ENCODE data around the gene CELSR2. TPM values are rescaled to one million over a fixed set of nuclear protein-coding genes. Genes with fewer than 3 reads are reported as not detected.

The CELSR2 gene
- total and polyA plus RNA-seq, 2 of the 8 experiments (the other 6 are each of a cell fraction or from before 2014, with no cell fraction given), result 12.0 to 27.7 TPM

- Histone ChIP-seq H3K4ac (replicated peaks; ENCODE audit: insufficient read length, low read depth, low read length) (no peak overlapping the region), H2BK15ac (ENCODE audit: low read length) (no peak overlapping the region; the same call in 1 of the 2 replicates), H3K36me3 (ENCODE audit: control insufficient read depth in 2 of 4, insufficient read depth in 4 of 4, low read length in 3 of 4) (peaks cover 8 to 16% (median 11%) of the 10 kb centered on the region in 4 experiments; a peak in 6 of 8 replicates), H2BK20ac (ENCODE audit: low read length) (no peak overlapping the region), H4K5ac (ENCODE audit: insufficient read length, low read depth, low read length) (no peak overlapping the region), H3K4me2 (ENCODE audit: insufficient read depth in 1 of 2, low read depth in 2 of 2, low read length in 2 of 2) (no peak overlapping the region), H3K9ac (replicated peaks in 1 of 4; ENCODE audit: extremely low read depth in 1 of 4, low read depth in 3 of 4, low read length in 3 of 4) (no peak overlapping the region), H3K9me3 (ENCODE audit: insufficient read depth in 2 of 2, low read depth in 1 of 2, low read length in 1 of 2) (no peaks in the 10 kb centered on the region), H3K14ac (ENCODE audit: insufficient read length) (no peak overlapping the region), H2AFZ (ENCODE audit: low read length) (no peak overlapping the region), H4K91ac (replicated peaks; ENCODE audit: insufficient read length, low read length) (no peak overlapping the region), H3K18ac (ENCODE audit: extremely low read depth, low read length) (no peak overlapping the region), H3K27me3 (replicated peaks in 1 of 4; ENCODE audit: control insufficient read depth in 3 of 4, extremely low read depth in 1 of 4, insufficient read depth in 3 of 4, low read length in 3 of 4) (no peaks in the 10 kb centered on the region), H3K23me2 (ENCODE audit: low read depth, low read length) (no peaks in the 10 kb centered on the region), H2BK5ac (ENCODE audit: low read depth, low read length) (no peak overlapping the region), H3K23ac (ENCODE audit: insufficient read length) (no peak overlapping the region), H3K4me3 (ENCODE audit: extremely low read depth in 1 of 4, insufficient read depth in 2 of 4, low read depth in 3 of 4, low read length in 4 of 4) (no peak overlapping the region), H4K8ac (ENCODE audit: extremely low read depth, insufficient read depth, low read length) (0 out of 2 replicates have a peak overlapping the region, but pooled peaks have one; percentile 5), H2AK5ac (ENCODE audit: low read depth, low read length) (no peak overlapping the region), H3K79me2 (ENCODE audit: control insufficient read depth in 1 of 2, insufficient read depth in 2 of 2, low read length in 2 of 2) (no peaks in the 10 kb centered on the region), H3K4me1 (replicated peaks in 1 of 4; ENCODE audit: control insufficient read depth in 3 of 4, insufficient read depth in 4 of 4, low read length in 3 of 4) (peaks cover 0 to 10% (median 3%) of the 10 kb centered on the region in 4 experiments; a peak in 5 of 7 replicates), H3K79me1 (ENCODE audit: low read depth, low read length) (no peaks in the 10 kb centered on the region), H2BK120ac (replicated peaks; ENCODE audit: low read depth, low read length) (no peak overlapping the region), H3K27ac (ENCODE audit: low read depth, low read length) (no peak overlapping the region), H3K56ac (replicated peaks; ENCODE audit: insufficient read length, low read depth, low read length) (no peak overlapping the region), H2BK12ac (ENCODE audit: low read depth, low read length) (no peak overlapping the region), H4K20me1 (replicated peaks in 1 of 2; ENCODE audit: control insufficient read depth in 1 of 2, insufficient read depth in 2 of 2, low read length in 2 of 2) (peaks cover 0 to 7% of the 10 kb centered on the region in 2 experiments)
- ChIA-PET CTCF (ENCODE audit: partially characterized antibody) (interaction anchor here (0.5 to 5.0 kb wide), 3 partner anchors 10 to 369 kb away, joined by 3 to 46 read pairs (median 13); no protein-coding TSS in a partner anchor), POLR2A (ENCODE audit: partially characterized antibody) (no interaction called here)
- FAIRE-seq (no peak), DNase-seq (ENCODE audit: low read depth in 1 of 2, low spot score in 2 of 2) (no peak)
- 90% methylated on average over 23 of the region's 24 CpGs; no CpG with 5 or more reads in 1 of the 2 experiments for WGBS, 2 experiments (ENCODE audit: extremely low coverage in 1 of 2, insufficient coverage in 1 of 2, insufficient read length in 1 of 2, insufficient replicate concordance in 2 of 2, low coverage in 1 of 2, low lambda C conversion rate in 2 of 2, missing lambda C conversion rate in 1 of 2)
- TF ChIP-seq CREB1 (IDR thresholded peaks at IDR 0.05) (no peak), FOSL1 (IDR thresholded peaks at IDR 0.05; ENCODE audit: insufficient read depth, low read depth, low read length) (no peak), TCF12 (IDR thresholded peaks at IDR 0.05; ENCODE audit: low read depth, low read length) (no peak), ZNF274 (IDR thresholded peaks at IDR 0.05; ENCODE audit: borderline replicate concordance, extremely low read depth, low read length) (no peak), RAD21 (IDR thresholded peaks at IDR 0.05 in 1 of 2, conservative IDR thresholded peaks at IDR 0.05 in 1 of 2; ENCODE audit: low read depth in 2 of 2, low read length in 2 of 2) (no peak), SIX5 (IDR thresholded peaks at IDR 0.05; ENCODE audit: low read depth, low read length) (no peak), CTBP2 (IDR thresholded peaks at IDR 0.05; ENCODE audit: borderline replicate concordance, insufficient read depth, insufficient read length, low read length) (no peak), PHF8 (conservative IDR thresholded peaks at IDR 0.05; ENCODE audit: low read depth, low read length) (no peak), TAF1 (IDR thresholded peaks at IDR 0.05; ENCODE audit: low read depth, low read length) (no peak), MAFK (IDR thresholded peaks at IDR 0.05; ENCODE audit: low read depth, low read length) (no peak), POLR2A (IDR thresholded peaks at IDR 0.05; ENCODE audit: control extremely low read depth in 1 of 2, low read depth in 2 of 2, low read length in 2 of 2) (no peak), EP300 (IDR thresholded peaks at IDR 0.05; ENCODE audit: borderline replicate concordance in 1 of 2, low read depth in 2 of 2, low read length in 2 of 2) (no peak)
Measured at GRCh38 chr1:109274533-109275476, 25.5 kb downstream of the CELSR2 start.

Data from H1 (cell line).